Muscle layer of duodenum (tissue), 2 donors: ENCODE measurements around the gene VWA3A.

Experiments used
- H3K27ac ChIP-seq: one replicate; pipeline ENCODE4 v1.7.0; 2013; ENCODE audit warnings: mild to moderate bottlenecking, low read length
- H3K27me3 ChIP-seq: one replicate; pipeline ENCODE4 v1.7.0; 2013; ENCODE audit warnings: low read depth, mild to moderate bottlenecking, control low read depth, low read length
- H3K36me3 ChIP-seq, 2 donors: one replicate each; pipeline ENCODE4 v1.7.0; 2013; ENCODE audit warnings: low read length in 2 of 2, control low read depth in 1 of 2, mild to moderate bottlenecking in 1 of 2; ENCODE audit not compliant: insufficient read depth in 2 of 2, control insufficient read depth in 1 of 2
- H3K4me1 ChIP-seq, 2 donors: one replicate each; pipeline ENCODE4 v1.7.0; 2013; ENCODE audit warnings: low read length in 2 of 2, mild to moderate bottlenecking in 2 of 2, control low read depth in 1 of 2, moderate library complexity in 1 of 2; ENCODE audit not compliant: insufficient read depth in 2 of 2, control insufficient read depth in 1 of 2
- H3K4me3 ChIP-seq, 2 donors: one replicate each; pipeline ENCODE4 v1.7.0; 2013; ENCODE audit warnings: low read length in 2 of 2, low read depth in 1 of 2, mild to moderate bottlenecking in 1 of 2
- H3K9me3 ChIP-seq, 2 donors: one replicate each; pipeline ENCODE4 v1.7.0; 2013; ENCODE audit warnings: low read length in 2 of 2, control low read depth in 1 of 2, mild to moderate bottlenecking in 1 of 2; ENCODE audit not compliant: control insufficient read depth in 1 of 2
- donor health status: healthy.

Gene VWA3A

DNA sequence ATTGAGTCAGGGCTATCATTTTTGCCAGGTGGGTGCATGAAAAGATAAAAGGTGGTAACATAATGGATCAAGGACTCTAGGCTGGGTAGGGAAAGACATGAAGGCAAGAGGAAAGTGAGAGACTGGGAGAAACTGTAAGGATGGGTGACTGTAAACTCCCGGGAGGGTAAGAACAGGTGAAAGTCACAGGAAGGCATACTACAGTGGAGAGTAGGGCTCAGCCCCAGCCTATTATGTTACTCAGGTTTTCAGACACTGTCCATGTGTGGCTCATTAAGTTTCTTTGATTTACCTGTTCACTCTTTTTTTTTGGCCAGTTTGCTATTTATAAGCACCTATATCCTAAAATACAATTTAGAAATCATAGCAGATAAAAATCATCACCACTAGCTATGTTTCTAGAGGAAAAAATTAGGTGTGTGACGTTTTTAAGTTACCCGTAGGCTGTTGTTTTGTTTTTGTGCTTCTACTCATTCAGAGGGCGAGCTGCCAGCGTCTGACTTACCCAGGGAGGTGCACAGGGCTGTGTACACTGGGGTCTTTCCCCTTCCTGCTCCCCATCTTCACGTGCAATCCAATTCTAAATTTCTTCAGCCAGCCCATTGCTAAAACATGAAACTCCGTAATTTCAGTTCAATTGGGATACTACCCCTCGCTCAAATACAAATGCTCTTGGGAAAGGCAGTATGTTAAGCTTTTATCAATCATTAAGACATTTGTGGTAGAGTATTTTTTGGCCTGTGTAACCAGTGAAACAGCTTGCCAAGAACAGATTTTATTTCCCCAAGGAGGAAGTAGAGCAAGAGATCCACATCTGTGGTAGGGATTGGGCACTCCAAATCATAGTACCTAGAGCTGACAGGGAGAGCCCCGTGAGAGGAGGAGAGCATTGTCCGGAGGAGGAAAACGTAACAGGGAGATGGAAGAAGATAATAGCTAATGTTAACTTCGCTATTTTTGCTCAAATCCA lies 21.7 kb upstream of the VWA3A start:
- Histone ChIP-seq H3K27ac (no peak overlapping the region), H3K36me3 (no peaks in the 10 kb centered on the region), H3K27me3 (no peaks in the 10 kb centered on the region), H3K4me1 (peaks cover 0 to 6% of the 10 kb centered on the region in 2 donors), H3K4me3 (no peak overlapping the region), H3K9me3 (no peaks in the 10 kb centered on the region)

- H3K27ac ChIP-seq: no peak overlapping the region
- H3K4me1 ChIP-seq: peaks cover 0 to 6% of the 10 kb centered on the region in 2 donors
- H3K9me3 ChIP-seq: no peaks in the 10 kb centered on the region
- H3K4me3 ChIP-seq: no peak overlapping the region
- H3K27me3 ChIP-seq: no peaks in the 10 kb centered on the region
- H3K36me3 ChIP-seq: no peaks in the 10 kb centered on the region
These were observed 20.9 kb upstream of the VWA3A start for GRCh38 chr16:22071331-22071910.

DNA sequence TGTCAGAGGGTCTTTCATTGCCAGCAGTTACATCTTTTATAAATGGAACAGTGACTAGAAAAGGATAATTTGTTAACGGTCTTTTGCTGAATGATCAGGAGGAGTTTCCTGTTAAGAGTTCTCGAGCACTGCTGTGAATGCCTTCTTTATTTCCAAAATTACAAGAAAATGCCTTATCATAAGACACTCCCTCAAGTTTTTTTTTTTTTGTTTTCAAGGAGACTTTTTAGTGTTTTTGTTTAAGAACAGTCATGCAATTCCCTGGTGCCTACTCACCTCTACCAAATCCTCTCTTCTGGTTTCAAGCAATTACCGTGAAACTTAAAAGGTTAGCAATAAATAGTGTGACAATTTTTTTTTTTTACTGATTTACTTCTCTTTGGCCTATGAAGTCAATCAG lies 19.0 kb upstream of the VWA3A start:
- Histone ChIP-seq H3K27me3 (no peaks in the 10 kb centered on the region), H3K4me3 (no peak overlapping the region), H3K4me1 (peaks cover 0 to 6% of the 10 kb centered on the region in 2 donors), H3K36me3 (no peaks in the 10 kb centered on the region), H3K27ac (no peak overlapping the region), H3K9me3 (no peaks in the 10 kb centered on the region)

- Histone ChIP-seq H3K9me3 (no peaks in the 10 kb centered on the region), H3K4me1 (peaks cover 0 to 6% of the 10 kb centered on the region in 2 donors), H3K27ac (no peak overlapping the region), H3K27me3 (no peaks in the 10 kb centered on the region), H3K4me3 (no peak overlapping the region), H3K36me3 (no peaks in the 10 kb centered on the region)
These were observed 17.1 kb upstream of the VWA3A start for GRCh38 chr16:22075043-22075757.

- H3K4me1 ChIP-seq: peaks cover 0 to 6% of the 10 kb centered on the region in 2 donors
- no peaks in the 10 kb centered on the region for H3K27me3 ChIP-seq
- H3K9me3 ChIP-seq: no peaks in the 10 kb centered on the region
- H3K36me3 ChIP-seq: no peaks in the 10 kb centered on the region
- H3K27ac ChIP-seq: no peak overlapping the region
- no peak overlapping the region for H3K4me3 ChIP-seq
These were observed 16.6 kb upstream of the VWA3A start for GRCh38 chr16:22075776-22076175.

DNA sequence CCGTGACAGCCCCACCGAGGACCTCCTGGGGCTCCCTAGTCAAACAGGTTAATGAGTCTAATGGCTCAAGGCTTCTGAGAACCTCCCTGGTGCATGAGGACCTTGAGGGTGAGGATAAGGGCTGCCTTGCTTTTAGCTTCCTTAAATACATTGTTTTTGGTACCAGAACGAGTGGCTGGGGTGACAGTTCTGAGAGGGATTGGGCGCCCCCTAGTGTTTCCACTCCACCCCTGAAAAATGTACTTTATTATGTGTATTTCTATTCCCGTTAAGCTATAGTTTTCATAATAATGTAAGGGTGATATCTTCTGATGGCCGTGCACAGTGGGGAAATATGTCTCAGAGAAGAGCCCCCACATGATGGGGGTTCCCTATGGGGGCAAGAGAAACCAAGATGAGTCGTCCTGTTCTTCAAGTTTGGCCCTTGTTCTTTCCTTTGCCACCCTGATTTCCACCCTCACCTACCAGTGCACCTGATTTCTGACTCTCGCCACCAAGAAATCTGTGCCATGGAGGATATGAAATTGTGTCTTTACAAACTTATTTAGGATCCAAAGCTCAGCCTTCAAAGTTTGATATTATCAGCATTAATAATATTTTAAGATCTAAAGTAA lies 14.5 kb upstream of the VWA3A start:
- Histone ChIP-seq H3K9me3 (no peaks in the 10 kb centered on the region), H3K36me3 (peaks cover 0 to 5% of the 10 kb centered on the region in 2 donors), H3K4me3 (no peak overlapping the region), H3K4me1 (no peaks in the 10 kb centered on the region), H3K27me3 (no peaks in the 10 kb centered on the region), H3K27ac (no peak overlapping the region)

GRCh38 chr16:22078656-22079055 lies 13.7 kb upstream of the VWA3A start:
- Histone ChIP-seq H3K27me3 (no peaks in the 10 kb centered on the region), H3K9me3 (no peaks in the 10 kb centered on the region), H3K4me1 (no peaks in the 10 kb centered on the region), H3K4me3 (no peak overlapping the region), H3K36me3 (peaks cover 0 to 5% of the 10 kb centered on the region in 2 donors), H3K27ac (no peak overlapping the region)

GRCh38 chr16:22081050-22081449 lies 11.3 kb upstream of the VWA3A start:
- Histone ChIP-seq H3K4me3 (no peak overlapping the region), H3K9me3 (no peaks in the 10 kb centered on the region), H3K27ac (no peak overlapping the region), H3K36me3 (peaks cover 3 to 7% of the 10 kb centered on the region in 2 donors), H3K27me3 (no peaks in the 10 kb centered on the region), H3K4me1 (no peaks in the 10 kb centered on the region)

GRCh38 chr16:22086440-22086839 lies 5.9 kb upstream of the VWA3A start:
- no peak overlapping the region for H3K27ac ChIP-seq

DNA sequence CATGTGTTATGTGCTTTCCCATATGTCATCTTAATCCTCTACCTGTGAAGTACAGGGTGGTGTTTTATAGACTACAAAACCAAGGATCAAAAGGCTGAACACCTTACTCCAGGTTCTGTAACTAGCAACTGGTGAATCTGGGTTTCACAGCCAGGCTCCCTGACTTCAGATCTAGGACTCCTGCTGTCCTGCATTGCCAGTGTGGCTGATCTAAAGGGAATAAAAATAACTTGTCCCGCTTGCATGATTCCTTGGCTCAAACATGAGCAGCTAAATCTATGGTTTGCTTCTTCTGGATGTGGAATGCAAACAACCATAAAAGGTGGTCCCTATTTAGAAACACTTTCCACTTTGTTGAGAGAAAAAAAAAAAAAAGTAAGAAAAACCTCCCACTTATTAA lies 3.7 kb upstream of the VWA3A start:
- Histone ChIP-seq H3K4me3 (no peak overlapping the region), H3K4me1 (peaks cover 0 to 4% of the 10 kb centered on the region in 2 donors), H3K9me3 (no peaks in the 10 kb centered on the region), H3K27me3 (no peaks in the 10 kb centered on the region), H3K36me3 (peaks cover 5 to 6% of the 10 kb centered on the region in 2 donors), H3K27ac (no peak overlapping the region)

More at GRCh38 chr16:22086440-22086839, 5.9 kb upstream of the VWA3A start:
- Histone ChIP-seq H3K36me3 (peaks cover 6 to 10% of the 10 kb centered on the region in 2 donors), H3K4me3 (no peak overlapping the region), H3K9me3 (no peaks in the 10 kb centered on the region), H3K4me1 (no peaks in the 10 kb centered on the region), H3K27me3 (no peaks in the 10 kb centered on the region)

- Histone ChIP-seq H3K4me1 (peaks cover 0 to 4% of the 10 kb centered on the region in 2 donors), H3K27me3 (no peaks in the 10 kb centered on the region), H3K36me3 (peaks cover 5 to 6% of the 10 kb centered on the region in 2 donors), H3K4me3 (no peak overlapping the region), H3K27ac (no peak overlapping the region), H3K9me3 (no peaks in the 10 kb centered on the region)
These were observed 2.4 kb upstream of the VWA3A start for GRCh38 chr16:22089910-22090309.
